Activated CD8-positive, alpha-beta T cell treated with anti-CD3 and anti-CD28 coated beads for 36 hours (primary cell): Measurements from ENCODE around the gene CHD5. TPM values are rescaled to one million over a fixed set of nuclear protein-coding genes. Genes with fewer than 3 reads are reported as not detected.

Experiments used
- ATAC-seq: fragments of 200-7000 bp; cut with Tn5 transposase; one replicate; pipeline ENCODE4 v1.10.0; 2021; ENCODE audit warnings: mild to moderate bottlenecking, moderate library complexity
- CTCF ChIA-PET: fragments of 350-600 bp; sonication (Branson Sonifier 250); formaldehyde crosslinking; loops from one replicate; lab custom pipeline; 2021; ENCODE audit warnings: antibody characterized with exemption; lab: Charles Lee
- POLR2A ChIA-PET: fragments of 350-600 bp; sonication (Branson Sonifier 250); formaldehyde crosslinking; loops from one replicate; lab custom pipeline; 2021; ENCODE audit warnings: antibody characterized with exemption; lab: Charles Lee
- DNase-seq: peaks from one replicate; pipeline ENCODE4 v3.0.0-alpha.2; 2020
- H3K27ac Mint-ChIP-seq: one replicate; pipeline ENCODE4 v1.8.0; 2021; ENCODE audit warnings: mild to moderate bottlenecking, mixed read lengths
- H3K27me3 Mint-ChIP-seq: one replicate; pipeline ENCODE4 v1.8.0; 2021; ENCODE audit warnings: mixed read lengths
- H3K36me3 Mint-ChIP-seq: one replicate; pipeline ENCODE4 v1.8.0; 2021; ENCODE audit warnings: low read depth, mixed read lengths
- H3K4me1 Mint-ChIP-seq: one replicate; pipeline ENCODE4 v1.8.0; 2021; ENCODE audit warnings: low read depth, mixed read lengths
- H3K4me3 Mint-ChIP-seq: one replicate; pipeline ENCODE4 v1.8.0; 2021; ENCODE audit warnings: mild to moderate bottlenecking, moderate library complexity, mixed read lengths
- H3K9me3 Mint-ChIP-seq: one replicate; pipeline ENCODE4 v1.8.0; 2021; ENCODE audit warnings: mixed read lengths
- intact Hi-C: fragments of 100-400 bp; cut with micrococcal nuclease; formaldehyde crosslinking; loops from one replicate; pipeline ENCODE4 v1.10.0; 2022
- total RNA-seq, 2 experiments: library from RNA; stranded (reverse); gene quantifications; one replicate each; pipeline ENCODE4 v1.2.3, GENCODE V29; 2021
- TF ChIP-seq, protein P1 (sequence below): fragments of 200-600 bp; IDR thresholded peaks from one replicate; pipeline ENCODE4 v1.8.0; 2022; ENCODE audit warnings: antibody characterized with exemption, mild to moderate bottlenecking

Gene CHD5
- total RNA-seq, 2 experiments from 2014 or later: 0.61 to 0.63 TPM

DNA sequence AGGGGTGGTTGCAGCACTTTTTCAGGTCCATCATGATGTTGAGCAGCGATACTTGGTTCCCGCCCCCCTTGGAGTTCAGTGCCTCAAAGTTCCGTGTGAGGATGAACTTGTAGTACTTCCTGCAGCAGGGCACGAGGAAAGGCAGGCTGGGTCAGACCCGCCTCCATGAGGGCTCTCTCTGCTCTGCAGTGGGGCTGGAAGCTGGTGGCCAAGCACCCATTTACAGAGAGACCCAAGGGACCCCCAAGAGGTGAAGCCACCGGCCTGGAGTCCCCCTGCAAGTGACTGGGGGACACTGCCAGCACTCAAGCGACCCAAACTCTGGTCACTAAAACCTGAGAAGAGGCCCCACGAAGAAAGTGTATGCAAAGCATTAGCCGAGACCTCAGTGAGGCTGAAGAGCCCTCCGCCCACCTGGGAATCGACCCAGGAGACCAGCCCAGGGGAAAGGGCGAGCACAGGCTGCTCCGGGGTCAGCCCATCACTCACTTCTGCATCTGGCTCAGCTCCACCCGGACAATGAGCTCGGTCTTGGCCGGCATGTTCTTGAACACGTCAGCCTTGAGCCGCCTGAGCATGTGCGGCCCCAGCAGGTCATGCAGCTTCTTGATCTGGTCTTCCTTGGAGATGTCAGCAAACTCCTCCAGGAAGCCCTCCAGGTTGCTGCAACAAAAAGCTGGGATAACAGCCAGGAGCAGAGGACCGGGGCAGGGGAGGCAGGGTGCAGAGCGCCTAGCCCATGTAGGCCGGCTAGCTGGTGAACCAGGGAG lies 45.2 kb downstream of the CHD5 start:
- intact Hi-C loops: no loop called here
- Mint-ChIP-seq H3K27me3 (no peaks in the 10 kb centered on the region), H3K4me3 (no peak overlapping the region), H3K9me3 (no peaks in the 10 kb centered on the region), H3K4me1 (no peaks in the 10 kb centered on the region), H3K27ac (no peak overlapping the region), H3K36me3 (no peaks in the 10 kb centered on the region)
- CTCF ChIA-PET: interaction anchor here (0.7 kb wide), 1 partner anchor 11 kb away, joined by 3 read pairs; no protein-coding TSS in a partner anchor
- POLR2A ChIA-PET: no interaction called here
- no peak for ATAC-seq
- DNase-seq: no peak
- TF ChIP-seq, protein P1, sequence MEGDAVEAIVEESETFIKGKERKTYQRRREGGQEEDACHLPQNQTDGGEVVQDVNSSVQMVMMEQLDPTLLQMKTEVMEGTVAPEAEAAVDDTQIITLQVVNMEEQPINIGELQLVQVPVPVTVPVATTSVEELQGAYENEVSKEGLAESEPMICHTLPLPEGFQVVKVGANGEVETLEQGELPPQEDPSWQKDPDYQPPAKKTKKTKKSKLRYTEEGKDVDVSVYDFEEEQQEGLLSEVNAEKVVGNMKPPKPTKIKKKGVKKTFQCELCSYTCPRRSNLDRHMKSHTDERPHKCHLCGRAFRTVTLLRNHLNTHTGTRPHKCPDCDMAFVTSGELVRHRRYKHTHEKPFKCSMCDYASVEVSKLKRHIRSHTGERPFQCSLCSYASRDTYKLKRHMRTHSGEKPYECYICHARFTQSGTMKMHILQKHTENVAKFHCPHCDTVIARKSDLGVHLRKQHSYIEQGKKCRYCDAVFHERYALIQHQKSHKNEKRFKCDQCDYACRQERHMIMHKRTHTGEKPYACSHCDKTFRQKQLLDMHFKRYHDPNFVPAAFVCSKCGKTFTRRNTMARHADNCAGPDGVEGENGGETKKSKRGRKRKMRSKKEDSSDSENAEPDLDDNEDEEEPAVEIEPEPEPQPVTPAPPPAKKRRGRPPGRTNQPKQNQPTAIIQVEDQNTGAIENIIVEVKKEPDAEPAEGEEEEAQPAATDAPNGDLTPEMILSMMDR: no peak

DNA sequence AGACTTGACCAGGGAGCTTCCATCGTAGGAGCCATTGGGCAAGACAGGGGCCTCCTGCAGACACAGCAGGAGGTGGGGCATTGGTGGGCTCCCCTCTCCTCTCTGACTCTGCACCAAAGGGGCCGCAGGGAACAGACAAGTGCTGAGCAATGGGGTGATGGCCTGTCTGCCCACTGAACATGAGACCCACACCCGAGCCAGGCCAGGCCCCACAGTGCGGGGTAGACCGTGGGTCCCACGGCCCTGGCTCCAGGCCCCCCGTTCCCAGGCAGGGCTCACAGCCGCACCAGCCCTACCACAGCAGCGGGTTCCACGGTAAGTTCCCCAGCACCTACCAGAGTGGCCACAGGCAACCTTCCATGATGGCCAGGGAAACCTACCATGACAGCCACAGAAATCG lies 45.9 kb downstream of the CHD5 start:
- no peak for DNase-seq
- ATAC-seq: no peak
- no peaks in the 10 kb centered on the region for H3K4me1 Mint-ChIP-seq
- ChIA-PET CTCF (no interaction called here), POLR2A (no interaction called here)
- no peaks in the 10 kb centered on the region for H3K36me3 Mint-ChIP-seq
- TF ChIP-seq, protein P1: no peak
- no peaks in the 10 kb centered on the region for H3K27me3 Mint-ChIP-seq
- H3K27ac Mint-ChIP-seq: no peak overlapping the region
- no peak overlapping the region for H3K4me3 Mint-ChIP-seq
- H3K9me3 Mint-ChIP-seq: no peaks in the 10 kb centered on the region
- intact Hi-C loops: no loop called here

DNA sequence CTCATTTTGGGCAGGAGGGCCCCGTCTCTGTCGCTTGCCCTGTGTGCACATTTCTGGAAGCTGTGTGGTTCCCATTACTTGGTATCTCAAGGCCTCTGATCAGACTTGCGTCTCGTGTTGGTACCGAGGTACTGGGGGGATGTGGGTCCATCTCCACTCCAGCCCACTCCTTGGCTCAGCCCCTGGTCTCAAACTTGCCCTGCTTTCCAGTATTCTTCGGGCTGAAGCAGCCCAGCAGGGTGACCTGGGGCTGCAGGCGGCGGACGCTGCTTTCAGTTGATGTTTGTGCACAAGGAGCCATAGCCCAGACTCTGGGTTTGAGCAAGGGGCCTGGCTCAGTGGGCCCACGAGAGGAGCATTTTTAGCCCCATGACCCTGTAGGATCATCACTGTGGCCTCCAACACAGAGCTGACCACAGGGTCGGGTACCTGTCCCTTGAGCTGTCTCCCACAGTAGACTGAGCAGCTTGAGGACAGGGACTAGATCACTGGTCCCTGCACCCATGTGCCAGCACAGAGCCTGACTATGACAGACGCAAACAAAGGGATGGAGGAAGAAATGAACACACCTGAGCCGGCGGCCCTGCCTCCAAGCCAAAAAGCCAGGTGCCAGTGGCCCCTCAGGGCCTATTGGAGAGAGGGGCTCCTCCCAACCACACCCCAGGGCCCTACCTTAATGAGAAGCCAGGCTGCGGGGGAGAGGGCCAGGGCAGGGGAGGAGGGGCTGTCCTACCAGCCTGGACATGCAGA lies 46.8 kb downstream of the CHD5 start:
- CTCF ChIA-PET: no interaction called here
- Mint-ChIP-seq H3K4me1 (no peaks in the 10 kb centered on the region), H3K4me3 (no peak overlapping the region)

DNA sequence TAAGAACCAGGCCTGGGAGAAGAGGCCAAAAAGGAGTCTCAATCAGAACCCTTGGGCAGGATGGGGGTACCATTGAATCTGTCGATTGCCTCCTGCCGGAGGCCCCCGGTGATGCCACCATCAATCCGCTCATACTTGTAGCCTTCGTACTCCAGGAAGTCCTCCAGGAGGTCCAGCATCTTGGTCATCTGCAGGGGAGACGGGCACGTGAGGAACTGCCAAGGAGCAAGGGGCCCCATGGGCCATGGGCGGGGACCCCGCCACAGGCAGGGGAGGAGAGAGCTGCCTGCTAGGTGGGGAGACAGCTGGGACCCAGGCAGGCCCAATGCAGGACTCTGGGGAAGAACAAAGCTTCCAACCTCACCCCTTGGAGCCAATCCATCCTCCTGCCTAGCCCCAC lies 48.6 kb downstream of the CHD5 start:
- no peaks in the 10 kb centered on the region for H3K36me3 Mint-ChIP-seq
- no peak for ATAC-seq
- no peak overlapping the region for H3K4me3 Mint-ChIP-seq
- H3K27me3 Mint-ChIP-seq: no peaks in the 10 kb centered on the region
- H3K4me1 Mint-ChIP-seq: peaks cover 9% of the 10 kb centered on the region
- TF ChIP-seq, protein P1: no peak
- ChIA-PET CTCF (no interaction called here), POLR2A (no interaction called here)
- H3K9me3 Mint-ChIP-seq: no peaks in the 10 kb centered on the region
- intact Hi-C loops: no loop called here
- H3K27ac Mint-ChIP-seq: no peak overlapping the region
- DNase-seq: no peak

More for the DNA sequence above, 46.8 kb downstream of the CHD5 start:
- TF ChIP-seq, protein P1: no peak
- ATAC-seq (no peak), DNase-seq (no peak)
- H3K36me3 Mint-ChIP-seq: no peaks in the 10 kb centered on the region
- POLR2A ChIA-PET: no interaction called here
- H3K9me3 Mint-ChIP-seq: no peaks in the 10 kb centered on the region
- H3K27ac Mint-ChIP-seq: no peak overlapping the region
- intact Hi-C loops: no loop called here
- H3K27me3 Mint-ChIP-seq: no peaks in the 10 kb centered on the region

DNA sequence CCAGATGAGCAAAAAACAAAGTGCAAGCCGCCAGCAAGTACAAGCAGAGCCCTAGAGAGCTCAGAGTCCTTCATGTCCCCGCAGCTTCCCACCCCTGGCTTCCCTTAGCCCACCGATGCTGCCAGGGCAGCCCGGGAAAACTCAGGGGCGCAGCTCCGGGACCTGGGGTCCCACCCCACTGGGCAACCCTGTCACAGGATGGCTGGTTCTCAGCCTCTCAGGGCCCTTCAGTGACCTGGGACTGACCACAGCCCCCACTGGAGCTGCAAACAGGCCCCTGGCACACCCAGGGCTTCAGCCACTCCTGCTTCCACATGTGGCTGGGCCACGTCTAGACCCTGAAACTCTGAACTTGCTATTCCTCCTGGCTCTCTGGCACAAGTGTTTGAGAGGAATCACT lies 49.5 kb downstream of the CHD5 start:
- H3K4me1 Mint-ChIP-seq: peaks cover 9% of the 10 kb centered on the region

More for the DNA sequence above, 49.5 kb downstream of the CHD5 start:
- intact Hi-C loops: no loop called here
- TF ChIP-seq, protein P1: no peak
- POLR2A ChIA-PET: no interaction called here
- DNase-seq (no peak), ATAC-seq (no peak)
- CTCF ChIA-PET: no interaction called here
- no peaks in the 10 kb centered on the region for H3K36me3 Mint-ChIP-seq
- peaks cover 1% of the 10 kb centered on the region for H3K27me3 Mint-ChIP-seq
- H3K4me3 Mint-ChIP-seq: no peak overlapping the region
- H3K9me3 Mint-ChIP-seq: no peaks in the 10 kb centered on the region
- H3K27ac Mint-ChIP-seq: no peak overlapping the region
